GM23338 (cell line): ENCODE results near the gene UIMC1. TPM values are rescaled to one million over a fixed set of nuclear protein-coding genes. Genes with fewer than 3 reads are reported as not detected.

ENCODE experiments used
- ATAC-seq: fragments of 200-7000 bp; cut with Tn5 transposase; 3 replicates; pipeline ENCODE4 v1.9.1; 2020
- DNase-seq: peaks from one replicate; pipeline ENCODE4 v3.0.0-alpha.2; 2015; ENCODE audit warnings: low spot score
- H2AFZ ChIP-seq: fragments of 200-600 bp; sonication (generic); 2 replicates; pipeline ENCODE4 v1.8.0; 2016; ENCODE audit warnings: antibody characterized with exemption, mild to moderate bottlenecking, moderate library complexity
- H3F3A ChIP-seq: fragments of 200-600 bp; sonication (generic); replicated peaks from 2 replicates; pipeline ENCODE4 v1.8.0; 2017; ENCODE audit warnings: antibody characterized with exemption, mixed run types, low read depth
- H3K27ac ChIP-seq: fragments of 200-600 bp; sonication (generic); 2 replicates; pipeline ENCODE4 v1.6.1; 2016; ENCODE audit warnings: low read depth
- H3K27me3 ChIP-seq: fragments of 200-600 bp; sonication (generic); 2 replicates; pipeline ENCODE4 v1.8.0; 2016; ENCODE audit warnings: mild to moderate bottlenecking, mixed run types, moderate library complexity; ENCODE audit not compliant: insufficient read depth
- H3K36me3 ChIP-seq: fragments of 200-600 bp; sonication (generic); 2 replicates; pipeline ENCODE4 v1.8.0; 2016; ENCODE audit warnings: mild to moderate bottlenecking; ENCODE audit not compliant: insufficient read depth
- H3K4me1 ChIP-seq: fragments of 200-600 bp; sonication (generic); 2 replicates; pipeline ENCODE4 v1.8.0; 2016; ENCODE audit warnings: mild to moderate bottlenecking, moderate library complexity; ENCODE audit not compliant: insufficient read depth
- H3K4me2 ChIP-seq: fragments of 200-600 bp; sonication (generic); 2 replicates; pipeline ENCODE4 v1.7.1; 2017; ENCODE audit warnings: mixed run types
- H3K4me3 ChIP-seq: fragments of 200-600 bp; sonication (generic); 2 replicates; pipeline ENCODE4 v1.6.1; 2016; ENCODE audit warnings: mixed run types
- H3K79me2 ChIP-seq: fragments of 200-600 bp; sonication (generic); replicated peaks from 2 replicates; pipeline ENCODE4 v1.8.0; 2017; ENCODE audit warnings: mild to moderate bottlenecking; ENCODE audit not compliant: insufficient read depth
- H3K9me2 ChIP-seq: fragments of 200-600 bp; sonication (generic); 2 replicates; pipeline ENCODE4 v1.8.0; 2017; ENCODE audit not compliant: insufficient read depth
- H4K20me1 ChIP-seq: fragments of 200-600 bp; sonication (generic); replicated peaks from 2 replicates; pipeline ENCODE4 v1.8.0; 2017; ENCODE audit warnings: mild to moderate bottlenecking; ENCODE audit not compliant: insufficient read depth
- H3K27ac Mint-ChIP-seq: 2 replicates; pipeline ENCODE4 v1.8.0; 2020; ENCODE audit warnings: inconsistent platforms, mild to moderate bottlenecking, moderate library complexity, mixed read lengths
- H3K27me3 Mint-ChIP-seq: 3 replicates; pipeline ENCODE4 v1.8.0; 2022; ENCODE audit warnings: low read depth, mild to moderate bottlenecking, moderate library complexity, mixed read lengths, inconsistent platforms; ENCODE audit not compliant: insufficient read depth, poor library complexity
- H3K36me3 Mint-ChIP-seq: 3 replicates; pipeline ENCODE4 v1.8.0; 2021; ENCODE audit warnings: low read depth, mild to moderate bottlenecking, inconsistent platforms, moderate library complexity, mixed read lengths
- H3K4me1 Mint-ChIP-seq: 3 replicates; pipeline ENCODE4 v1.8.0; 2020; ENCODE audit warnings: mild to moderate bottlenecking, inconsistent platforms, mixed read lengths
- H3K4me3 Mint-ChIP-seq: 3 replicates; pipeline ENCODE4 v1.8.0; 2021; ENCODE audit warnings: moderate library complexity, mild to moderate bottlenecking, inconsistent platforms, mixed read lengths
- H3K9me3 Mint-ChIP-seq: 3 replicates; pipeline ENCODE4 v1.8.0; 2020; ENCODE audit warnings: moderate library complexity, mild to moderate bottlenecking, inconsistent platforms, mixed read lengths
- CREB1 ChIP-seq: fragments of 250-450 bp; sonication (Bioruptor Pico); IDR thresholded peaks from 2 replicates; pipeline ENCODE4 v1.5.0; 2020; ENCODE audit warnings: low read depth, mild to moderate bottlenecking, moderate library complexity
- EZH2phosphoT487 ChIP-seq: fragments of 200-600 bp; sonication (generic); IDR thresholded peaks from one replicate; pipeline ENCODE4 v1.8.1; 2018; ENCODE audit warnings: antibody characterized with exemption; ENCODE audit not compliant: unreplicated experiment
- JUNB ChIP-seq: IDR thresholded peaks from one replicate; pipeline ENCODE4 v1.6.1; 2016; ENCODE audit warnings: antibody characterized with exemption; ENCODE audit not compliant: unreplicated experiment
- POLR2AphosphoS5 ChIP-seq: IDR thresholded peaks from 2 replicates; pipeline ENCODE4 v1.6.1; 2016; ENCODE audit warnings: antibody characterized with exemption, low read depth
- ZNF114 ChIP-seq: fragments of 250-450 bp; sonication (Bioruptor Pico); IDR thresholded peaks from 2 replicates; pipeline ENCODE4 v1.5.0; 2020; ENCODE audit warnings: mild to moderate bottlenecking, moderate library complexity
- ZNF331 ChIP-seq: fragments of 250-450 bp; sonication (Bioruptor Pico); IDR thresholded peaks from 2 replicates; pipeline ENCODE4 v1.5.0; 2020; ENCODE audit warnings: low read depth, mild to moderate bottlenecking, moderate library complexity
- polyA plus RNA-seq: library from polyadenylated mRNA; unstranded; fragments of >200 nt; fragmentation: Nextera tagmentation; extraction: Ambion mirVana; gene quantifications from 2 replicates; pipeline ENCODE4 v1.2.1, GENCODE V29; 2016
- total RNA-seq: library from RNA; depleted of rRNA; stranded (reverse); fragments of >200 nt; shearing (Covaris generic); gene quantifications from 2 replicates; pipeline ENCODE4 v1.2.3, GENCODE V29; 2014
- TF ChIP-seq, protein P1 (sequence below): fragments of 250-450 bp; sonication (Bioruptor Pico); IDR thresholded peaks from 2 replicates; pipeline ENCODE4 v1.5.0; 2020; ENCODE audit warnings: mild to moderate bottlenecking, moderate library complexity
- TF ChIP-seq, protein P2 (sequence below), 2 experiments: fragments of 200-600 bp in 1 of 2; sonication (generic) in 1 of 2; conservative IDR thresholded peaks; 2 replicates each; pipeline versions ENCODE4 v1.5.1 to v1.6.1; 2016 to 2017; ENCODE audit warnings: antibody characterized with exemption in 2 of 2, low read depth in 2 of 2, mild to moderate bottlenecking in 2 of 2, moderate library complexity in 1 of 2

UIMC1 gene
- total and polyA plus RNA-seq, 2 experiments from 2014 or later, result 36.4 to 40.1 TPM

GRCh38 chr5:176979669-176980068, 26.9 kb downstream of the UIMC1 start (continued):
- TF ChIP-seq, protein P1, sequence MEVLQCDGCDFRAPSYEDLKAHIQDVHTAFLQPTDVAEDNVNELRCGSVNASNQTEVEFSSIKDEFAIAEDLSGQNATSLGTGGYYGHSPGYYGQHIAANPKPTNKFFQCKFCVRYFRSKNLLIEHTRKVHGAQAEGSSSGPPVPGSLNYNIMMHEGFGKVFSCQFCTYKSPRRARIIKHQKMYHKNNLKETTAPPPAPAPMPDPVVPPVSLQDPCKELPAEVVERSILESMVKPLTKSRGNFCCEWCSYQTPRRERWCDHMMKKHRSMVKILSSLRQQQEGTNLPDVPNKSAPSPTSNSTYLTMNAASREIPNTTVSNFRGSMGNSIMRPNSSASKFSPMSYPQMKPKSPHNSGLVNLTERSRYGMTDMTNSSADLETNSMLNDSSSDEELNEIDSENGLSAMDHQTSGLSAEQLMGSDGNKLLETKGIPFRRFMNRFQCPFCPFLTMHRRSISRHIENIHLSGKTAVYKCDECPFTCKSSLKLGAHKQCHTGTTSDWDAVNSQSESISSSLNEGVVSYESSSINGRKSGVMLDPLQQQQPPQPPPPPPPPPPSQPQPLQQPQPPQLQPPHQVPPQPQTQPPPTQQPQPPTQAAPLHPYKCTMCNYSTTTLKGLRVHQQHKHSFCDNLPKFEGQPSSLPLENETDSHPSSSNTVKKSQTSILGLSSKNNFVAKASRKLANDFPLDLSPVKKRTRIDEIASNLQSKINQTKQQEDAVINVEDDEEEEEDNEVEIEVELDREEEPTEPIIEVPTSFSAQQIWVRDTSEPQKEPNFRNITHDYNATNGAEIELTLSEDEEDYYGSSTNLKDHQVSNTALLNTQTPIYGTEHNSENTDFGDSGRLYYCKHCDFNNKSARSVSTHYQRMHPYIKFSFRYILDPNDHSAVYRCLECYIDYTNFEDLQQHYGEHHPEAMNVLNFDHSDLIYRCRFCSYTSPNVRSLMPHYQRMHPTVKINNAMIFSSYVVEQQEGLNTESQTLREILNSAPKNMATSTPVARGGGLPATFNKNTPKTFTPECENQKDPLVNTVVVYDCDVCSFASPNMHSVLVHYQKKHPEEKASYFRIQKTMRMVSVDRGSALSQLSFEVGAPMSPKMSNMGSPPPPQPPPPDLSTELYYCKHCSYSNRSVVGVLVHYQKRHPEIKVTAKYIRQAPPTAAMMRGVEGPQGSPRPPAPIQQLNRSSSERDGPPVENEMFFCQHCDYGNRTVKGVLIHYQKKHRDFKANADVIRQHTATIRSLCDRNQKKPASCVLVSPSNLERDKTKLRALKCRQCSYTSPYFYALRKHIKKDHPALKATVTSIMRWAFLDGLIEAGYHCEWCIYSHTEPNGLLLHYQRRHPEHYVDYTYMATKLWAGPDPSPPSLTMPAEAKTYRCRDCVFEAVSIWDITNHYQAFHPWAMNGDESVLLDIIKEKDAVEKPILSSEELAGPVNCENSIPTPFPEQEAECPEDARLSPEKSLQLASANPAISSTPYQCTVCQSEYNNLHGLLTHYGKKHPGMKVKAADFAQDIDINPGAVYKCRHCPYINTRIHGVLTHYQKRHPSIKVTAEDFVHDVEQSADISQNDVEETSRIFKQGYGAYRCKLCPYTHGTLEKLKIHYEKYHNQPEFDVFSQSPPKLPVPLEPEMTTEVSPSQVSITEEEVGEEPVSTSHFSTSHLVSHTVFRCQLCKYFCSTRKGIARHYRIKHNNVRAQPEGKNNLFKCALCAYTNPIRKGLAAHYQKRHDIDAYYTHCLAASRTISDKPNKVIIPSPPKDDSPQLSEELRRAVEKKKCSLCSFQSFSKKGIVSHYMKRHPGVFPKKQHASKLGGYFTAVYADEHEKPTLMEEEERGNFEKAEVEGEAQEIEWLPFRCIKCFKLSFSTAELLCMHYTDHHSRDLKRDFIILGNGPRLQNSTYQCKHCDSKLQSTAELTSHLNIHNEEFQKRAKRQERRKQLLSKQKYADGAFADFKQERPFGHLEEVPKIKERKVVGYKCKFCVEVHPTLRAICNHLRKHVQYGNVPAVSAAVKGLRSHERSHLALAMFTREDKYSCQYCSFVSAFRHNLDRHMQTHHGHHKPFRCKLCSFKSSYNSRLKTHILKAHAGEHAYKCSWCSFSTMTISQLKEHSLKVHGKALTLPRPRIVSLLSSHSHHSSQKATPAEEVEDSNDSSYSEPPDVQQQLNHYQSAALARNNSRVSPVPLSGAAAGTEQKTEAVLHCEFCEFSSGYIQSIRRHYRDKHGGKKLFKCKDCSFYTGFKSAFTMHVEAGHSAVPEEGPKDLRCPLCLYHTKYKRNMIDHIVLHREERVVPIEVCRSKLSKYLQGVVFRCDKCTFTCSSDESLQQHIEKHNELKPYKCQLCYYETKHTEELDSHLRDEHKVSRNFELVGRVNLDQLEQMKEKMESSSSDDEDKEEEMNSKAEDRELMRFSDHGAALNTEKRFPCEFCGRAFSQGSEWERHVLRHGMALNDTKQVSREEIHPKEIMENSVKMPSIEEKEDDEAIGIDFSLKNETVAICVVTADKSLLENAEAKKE (CRISPR knock-in tag), result no peak

GRCh38 chr5:176965633-176966032, 40.9 kb downstream of the UIMC1 start:
- Histone ChIP-seq H3K4me1 (no peaks in the 10 kb centered on the region), H3K4me2 (no peak overlapping the region), H3F3A (no peaks in the 10 kb centered on the region), H3K36me3 (peaks cover 17% of the 10 kb centered on the region), H3K27me3 (no peaks in the 10 kb centered on the region), H3K27ac (no peak overlapping the region), H3K79me2 (no peaks in the 10 kb centered on the region; the same call in 1 of the 2 replicates), H3K4me3 (no peak overlapping the region), H2AFZ (no peak overlapping the region), H3K9me2 (no peaks in the 10 kb centered on the region), H4K20me1 (0 out of 2 replicates have a peak, but pooled peaks cover 4% of the 10 kb centered on the region)
- DNase-seq (no peak), ATAC-seq (no peak)
- no peaks in the 10 kb centered on the region for H3K9me3 Mint-ChIP-seq
- no peaks in the 10 kb centered on the region for H3K27me3 Mint-ChIP-seq
- H3K4me3 Mint-ChIP-seq, result no peak overlapping the region
- no peaks in the 10 kb centered on the region for H3K4me1 Mint-ChIP-seq
- no peak overlapping the region for H3K27ac Mint-ChIP-seq
- H3K36me3 Mint-ChIP-seq, result peaks cover 26% of the 10 kb centered on the region
- TF ChIP-seq EZH2phosphoT487, result no peak
- no peak for TF ChIP-seq CREB1 (CRISPR knock-in tag)
- TF ChIP-seq, protein P2, sequence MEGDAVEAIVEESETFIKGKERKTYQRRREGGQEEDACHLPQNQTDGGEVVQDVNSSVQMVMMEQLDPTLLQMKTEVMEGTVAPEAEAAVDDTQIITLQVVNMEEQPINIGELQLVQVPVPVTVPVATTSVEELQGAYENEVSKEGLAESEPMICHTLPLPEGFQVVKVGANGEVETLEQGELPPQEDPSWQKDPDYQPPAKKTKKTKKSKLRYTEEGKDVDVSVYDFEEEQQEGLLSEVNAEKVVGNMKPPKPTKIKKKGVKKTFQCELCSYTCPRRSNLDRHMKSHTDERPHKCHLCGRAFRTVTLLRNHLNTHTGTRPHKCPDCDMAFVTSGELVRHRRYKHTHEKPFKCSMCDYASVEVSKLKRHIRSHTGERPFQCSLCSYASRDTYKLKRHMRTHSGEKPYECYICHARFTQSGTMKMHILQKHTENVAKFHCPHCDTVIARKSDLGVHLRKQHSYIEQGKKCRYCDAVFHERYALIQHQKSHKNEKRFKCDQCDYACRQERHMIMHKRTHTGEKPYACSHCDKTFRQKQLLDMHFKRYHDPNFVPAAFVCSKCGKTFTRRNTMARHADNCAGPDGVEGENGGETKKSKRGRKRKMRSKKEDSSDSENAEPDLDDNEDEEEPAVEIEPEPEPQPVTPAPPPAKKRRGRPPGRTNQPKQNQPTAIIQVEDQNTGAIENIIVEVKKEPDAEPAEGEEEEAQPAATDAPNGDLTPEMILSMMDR (conservative IDR thresholded peaks at IDR 0.05; ENCODE audit: low read depth in 2 of 2), result no peak
- TF ChIP-seq JUNB, result no peak
- no peak for TF ChIP-seq ZNF114 (CRISPR knock-in tag)
- TF ChIP-seq POLR2AphosphoS5, result no peak
- TF ChIP-seq ZNF331 (CRISPR knock-in tag), result no peak
- TF ChIP-seq, protein P1 (CRISPR knock-in tag), result no peak
